HepG2 (cell line): ENCODE results near the gene PRKCD. TPM values are rescaled to one million over a fixed set of nuclear protein-coding genes. Genes with fewer than 3 reads are reported as not detected.

ENCODE experiments used
- ATAC-seq: fragments of 200-7000 bp; cut with Tn5 transposase; 3 replicates; pipeline ENCODE4 v1.9.1; 2020; ENCODE audit warnings: mild to moderate bottlenecking, moderate library complexity
- BruUV-seq: library from RNA; stranded (reverse); fragments of 400-500 nt; replicated peaks from 2 replicates; lab custom pipeline; 2021; lab: Mats Ljungman, UMichigan
- CTCF ChIA-PET: fragments of 300-600 bp; formaldehyde crosslinking; extraction: SDS; loops from one replicate; lab custom pipeline; 2021; ENCODE audit warnings: low total read pairs, inconsistent platforms, low intra/inter-chr PET ratio; lab: Yijun Ruan, JAX
- POLR2A ChIA-PET: fragments of 350-600 bp; sonication (Branson Sonifier 250); formaldehyde crosslinking; loops from one replicate; lab custom pipeline; 2020; ENCODE audit warnings: antibody characterized with exemption, inconsistent platforms; lab: Yijun Ruan, JAX
- DNase-seq: peaks from one replicate; pipeline ENCODE4 v3.0.0-alpha.2; 2015; ENCODE audit warnings: low spot score
- FAIRE-seq: peaks from 3 replicates; lab custom pipeline; 2011; peaks lifted over from hg19 to GRCh38; lab: Jason Lieb, UNC
- H2AFZ ChIP-seq: one replicate; pipeline ENCODE4 v1.6.1; 2011; ENCODE audit warnings: low read length, inconsistent platforms
- H3K27ac ChIP-seq: fragments of 300-600 bp; 3 replicates; pipeline ENCODE4 v1.8.0; 2011; ENCODE audit warnings: mixed run types, mild to moderate bottlenecking, mixed read lengths, low read length, inconsistent platforms; ENCODE audit not compliant: insufficient read depth; ENCODE audit errors: extremely low read length
- H3K27me3 ChIP-seq, 2 experiments: fragments of 200-600 bp in 1 of 2; 2 replicates in 1 of 2; 3 replicates in 1 of 2; pipeline versions ENCODE4 v1.6.0 to v1.8.0; 2011; ENCODE audit warnings: low read length in 2 of 2, mild to moderate bottlenecking in 2 of 2, moderate library complexity in 2 of 2, inconsistent platforms in 1 of 2; ENCODE audit not compliant: insufficient read depth in 2 of 2, control insufficient read depth in 1 of 2
- H3K36me3 ChIP-seq, 2 experiments: fragments of 200-600 bp in 1 of 2; replicated peaks in 1 of 2; 2 replicates in 1 of 2; 3 replicates in 1 of 2; pipeline versions ENCODE4 v1.5.1 to v1.8.0; 2011; ENCODE audit warnings: low read length in 2 of 2, inconsistent platforms in 1 of 2; ENCODE audit not compliant: insufficient read depth in 2 of 2, control insufficient read depth in 1 of 2
- H3K4me1 ChIP-seq: 2 replicates; pipeline ENCODE4 v1.5.1; 2012; ENCODE audit warnings: low read length, inconsistent platforms; ENCODE audit not compliant: insufficient read depth
- H3K4me2 ChIP-seq: 2 replicates; pipeline ENCODE4 v1.6.0; 2011; ENCODE audit warnings: low read depth, low read length, inconsistent platforms
- H3K4me3 ChIP-seq, 3 experiments: fragments of 200-600 bp in 1 of 3; sonication (generic), shearing (Covaris generic) in 1 of 3; replicated peaks in 1 of 3; 2 replicates each; pipeline ENCODE4 v1.5.1; 2011 to 2016; ENCODE audit warnings: low read length in 3 of 3, inconsistent platforms in 2 of 3, low read depth in 2 of 3, mild to moderate bottlenecking in 2 of 3, control low read depth in 1 of 3, mixed read lengths in 1 of 3; ENCODE audit not compliant: insufficient read depth in 1 of 3
- H3K79me2 ChIP-seq: one replicate; pipeline ENCODE4 v1.6.1; 2011; ENCODE audit warnings: low read length, inconsistent platforms; ENCODE audit not compliant: insufficient read depth
- H3K9ac ChIP-seq: 2 replicates; pipeline ENCODE4 v1.6.0; 2011; ENCODE audit warnings: mild to moderate bottlenecking, low read depth, low read length, inconsistent platforms; ENCODE audit not compliant: insufficient read depth
- H3K9me3 ChIP-seq: 2 replicates; pipeline ENCODE4 v1.5.1; 2012; ENCODE audit warnings: mild to moderate bottlenecking, low read length
- H4K20me1 ChIP-seq: 2 replicates; pipeline ENCODE4 v1.6.0; 2011; ENCODE audit warnings: inconsistent platforms, mild to moderate bottlenecking, low read length, moderate library complexity; ENCODE audit not compliant: insufficient read depth
- AFF4 ChIP-seq: sonication (generic); formaldehyde crosslinking; IDR thresholded peaks from 2 replicates; pipeline ENCODE4 v1.4.0; 2020; ENCODE audit warnings: missing genetic modification reagents
- ARID2 ChIP-seq: sonication (generic); formaldehyde crosslinking; IDR thresholded peaks from 2 replicates; pipeline ENCODE4 v1.8.1; 2022; ENCODE audit warnings: mild to moderate bottlenecking, missing genetic modification reagents, borderline replicate concordance
- ARID5B ChIP-seq: IDR thresholded peaks from 2 replicates; pipeline ENCODE4 v1.4.0; 2020; ENCODE audit warnings: mild to moderate bottlenecking, missing genetic modification reagents
- ARNTL ChIP-seq: sonication (generic); formaldehyde crosslinking; IDR thresholded peaks from 2 replicates; pipeline ENCODE4 v1.4.0; 2020; ENCODE audit warnings: mild to moderate bottlenecking, missing genetic modification reagents
- GATAD1 ChIP-seq: IDR thresholded peaks from 2 replicates; pipeline ENCODE4 v1.6.1; 2016; ENCODE audit warnings: missing genetic modification reagents, missing compliant biosample characterization
- NAIF1 ChIP-seq: sonication (generic); formaldehyde crosslinking; IDR thresholded peaks from 2 replicates; pipeline ENCODE4 v1.5.0; 2020; ENCODE audit warnings: mild to moderate bottlenecking, missing genetic modification reagents, borderline replicate concordance
- ZBTB38 ChIP-seq: sonication (generic); formaldehyde crosslinking; IDR thresholded peaks from 2 replicates; pipeline ENCODE4 v1.5.1; 2020; ENCODE audit warnings: mild to moderate bottlenecking, missing genetic modification reagents
- ZFP37 ChIP-seq: sonication (generic); formaldehyde crosslinking; IDR thresholded peaks from 2 replicates; pipeline ENCODE4 v1.4.0; 2020; ENCODE audit warnings: missing genetic modification reagents, borderline replicate concordance
- ZFP41 ChIP-seq: sonication (generic); formaldehyde crosslinking; IDR thresholded peaks from 2 replicates; pipeline ENCODE4 v1.4.0; 2020; ENCODE audit warnings: mild to moderate bottlenecking, missing genetic modification reagents, borderline replicate concordance
- ZNF232 ChIP-seq: sonication (generic); formaldehyde crosslinking; IDR thresholded peaks from 2 replicates; pipeline ENCODE4 v1.4.0; 2020; ENCODE audit warnings: missing genetic modification reagents, borderline replicate concordance
- ZNF496 ChIP-seq: sonication (generic); formaldehyde crosslinking; IDR thresholded peaks from 2 replicates; pipeline ENCODE4 v1.8.1; 2023; ENCODE audit warnings: mild to moderate bottlenecking, moderate library complexity, missing genetic modification reagents; ENCODE audit not compliant: insufficient replicate concordance
- ZNF629 ChIP-seq: sonication (generic); formaldehyde crosslinking; conservative IDR thresholded peaks from 2 replicates; pipeline ENCODE4 v1.5.0; 2020; ENCODE audit warnings: missing genetic modification reagents
- ZNF704 ChIP-seq: sonication (generic); formaldehyde crosslinking; IDR thresholded peaks from 2 replicates; pipeline ENCODE4 v1.8.1; 2023; ENCODE audit warnings: mild to moderate bottlenecking, inconsistent platforms, moderate library complexity, missing genetic modification reagents, borderline replicate concordance
- WGBS: methylation state at CpG from one replicate; pipeline ENCODE4 v1.1.6; 2017; ENCODE audit warnings: low lambda C conversion rate; 5-methylcytosine and 5-hydroxymethylcytosine counted together
- in situ Hi-C: cut with HindIII; loops from 2 replicates; pipeline ENCODE4 v1.10.0; 2017; ENCODE audit warnings: low pct_unique_long_range_greater_than_20kb; ENCODE audit not compliant: extremely low pct_ligation_motif_present
- intact Hi-C: fragments of 100-400 bp; cut with micrococcal nuclease; formaldehyde crosslinking; loops from one replicate; pipeline ENCODE4 v1.10.0; 2022; ENCODE audit not compliant: unreplicated experiment
- polyA plus RNA-seq, 8 experiments: library from polyadenylated mRNA; depleted of rRNA in 3 of 8; stranded (reverse) in 7 of 8; unstranded in 1 of 8; fragments of >200 nt; fragmentation: Illumina TruSeq in 4 of 8; extraction: Trizol in 4 of 8; gene quantifications; 2 replicates each; pipeline versions ENCODE4 v1.2.1 to v1.2.3, GENCODE V29; 2011 to 2016; ENCODE audit warnings: low read depth in 4 of 8, missing spikeins in 1 of 8, mixed read lengths in 1 of 8; ENCODE audit not compliant: insufficient read depth in 1 of 8
- total RNA-seq, 5 experiments: library from RNA; depleted of rRNA; stranded (reverse); fragments of >200 nt; fragmentation: Illumina TruSeq; extraction: Trizol; gene quantifications; 2 replicates each; pipeline ENCODE4 v1.2.3, GENCODE V29; 2016; ENCODE audit warnings: low read depth in 1 of 5

Gene PRKCD
- total and polyA plus RNA-seq, 2 of the 13 experiments (the other 11 are each of a cell fraction or from before 2014, with no cell fraction given): 1.6 to 40.7 TPM

GRCh38 chr3:53169045-53169831 lies 8.2 kb downstream of the PRKCD start:
- Histone ChIP-seq H3K4me1 (peaks cover 71% of the 10 kb centered on the region), H4K20me1 (no peaks in the 10 kb centered on the region), H3K9me3 (no peaks in the 10 kb centered on the region), H3K36me3 (peaks cover 6 to 14% of the 10 kb centered on the region in 2 experiments; a peak in 4 of 5 replicates), H2AFZ (no peak overlapping the region), H3K9ac (peak overlapping the region; percentile 66), H3K4me3 (peak overlapping the region; percentile 10 to 50 (median 17); a peak in 4 of 6 replicates), H3K4me2 (peak overlapping the region; percentile 74), H3K27me3 (no peaks in the 10 kb centered on the region), H3K27ac (peak overlapping the region; percentile 76), H3K79me2 (peaks cover 8% of the 10 kb centered on the region)
- in situ Hi-C loops: no loop called here
- POLR2A ChIA-PET: interaction anchor here (0.6 to 4.6 kb wide), 12 partner anchors 9 to 58 kb away, joined by 3 to 137 read pairs (median 5); partner anchors contain the start of gene PRKCD
- no TSS peak for BruUV-seq
- FAIRE-seq: peak; percentile 66
- ATAC-seq: peak; percentile 84
- intact Hi-C loops: loop anchor here (1.0 kb wide), 1 partner anchor 10 kb away; no protein-coding TSS in a partner anchor
- CTCF ChIA-PET: interaction anchor here (2.3 kb wide), 1 partner anchor 34 kb away, joined by 10 read pairs; no protein-coding TSS in a partner anchor
- 7% methylated on average over 10 of the region's 15 CpGs for WGBS
- DNase-seq: peak; percentile 71
- TF ChIP-seq ARID2 (CRISPR knock-in tag) (no peak), ARNTL (no peak), ZNF232 (CRISPR knock-in tag) (no peak), ARID5B (peak; percentile 42; the same call in 1 of the 2 replicates), ZFP37 (CRISPR knock-in tag) (0 out of 2 replicates have a peak, but pooled peaks have one; percentile 17), ZNF629 (CRISPR knock-in tag) (no peak), ZBTB38 (CRISPR knock-in tag) (no peak; the same call in 1 of the 2 replicates), AFF4 (CRISPR knock-in tag) (no peak), GATAD1 (peak; percentile 18; the same call in 1 of the 2 replicates), ZFP41 (no peak), ZNF496 (CRISPR knock-in tag) (no peak), ZNF704 (CRISPR knock-in tag) (no peak), NAIF1 (CRISPR knock-in tag) (no peak)
